Parathyroid adenoma (tissue), 2 donors: ENCODE measurements around the gene UPF1.

ENCODE experiments used
- H2AFZ ChIP-seq: fragments of 300-600 bp; sonication (generic); one replicate; pipeline ENCODE4 v1.7.0; 2017; ENCODE audit warnings: antibody characterized with exemption, mild to moderate bottlenecking
- H3K27ac ChIP-seq: fragments of 300-600 bp; sonication (generic); one replicate; pipeline ENCODE4 v1.7.0; 2017
- H3K27me3 ChIP-seq: fragments of 300-600 bp; sonication (generic); one replicate; pipeline ENCODE4 v1.7.0; 2017; ENCODE audit warnings: low read length; ENCODE audit not compliant: control insufficient read depth, insufficient read depth
- H3K36me3 ChIP-seq: fragments of 300-600 bp; sonication (generic); one replicate; pipeline ENCODE4 v1.7.0; 2017; ENCODE audit warnings: low read length; ENCODE audit not compliant: control insufficient read depth, insufficient read depth
- H3K4me1 ChIP-seq: fragments of 300-600 bp; sonication (generic); one replicate; pipeline ENCODE4 v1.7.0; 2017; ENCODE audit warnings: control low read depth
- H3K4me2 ChIP-seq: fragments of 300-600 bp; sonication (generic); one replicate; pipeline ENCODE4 v1.7.0; 2017; ENCODE audit warnings: low read length
- H3K4me3 ChIP-seq: fragments of 300-600 bp; sonication (generic); one replicate; pipeline ENCODE4 v1.7.0; 2017; ENCODE audit warnings: low read depth, low read length
- H3K79me2 ChIP-seq: fragments of 300-600 bp; sonication (generic); one replicate; pipeline ENCODE4 v1.7.0; 2017; ENCODE audit warnings: control low read depth
- H3K9ac ChIP-seq: fragments of 300-600 bp; sonication (generic); one replicate; pipeline ENCODE4 v1.7.0; 2017; ENCODE audit warnings: mild to moderate bottlenecking
- H3K9me3 ChIP-seq: fragments of 300-600 bp; sonication (generic); one replicate; pipeline ENCODE4 v1.7.0; 2017; ENCODE audit warnings: low read length; ENCODE audit not compliant: control insufficient read depth
- CTCF ChIP-seq: fragments of 300-600 bp; sonication (generic); IDR thresholded peaks from one replicate; pipeline ENCODE4 v1.7.0; 2017; ENCODE audit warnings: antibody characterized with exemption, mild to moderate bottlenecking
- donor health status: primary hyperparathyroidism.

UPF1 gene

GRCh38 chr19:18878858-18879578 is 47.3 kb downstream of the UPF1 start:
- Histone ChIP-seq H3K79me2 (no peaks in the 10 kb centered on the region), H3K9me3 (no peaks in the 10 kb centered on the region), H3K27ac (no peak overlapping the region), H2AFZ (no peak overlapping the region), H3K4me3 (no peak overlapping the region), H3K9ac (no peak overlapping the region), H3K4me2 (no peak overlapping the region), H3K4me1 (no peaks in the 10 kb centered on the region), H3K27me3 (no peaks in the 10 kb centered on the region), H3K36me3 (no peaks in the 10 kb centered on the region)
- TF ChIP-seq CTCF: no peak

- TF ChIP-seq CTCF: no peak
- H3K4me2 ChIP-seq: no peak overlapping the region
- H3K27me3 ChIP-seq: no peaks in the 10 kb centered on the region
- no peak overlapping the region for H3K9ac ChIP-seq
- no peak overlapping the region for H2AFZ ChIP-seq
- H3K79me2 ChIP-seq: no peaks in the 10 kb centered on the region
- H3K36me3 ChIP-seq: no peaks in the 10 kb centered on the region
- no peaks in the 10 kb centered on the region for H3K4me1 ChIP-seq
- no peak overlapping the region for H3K4me3 ChIP-seq
- no peak overlapping the region for H3K27ac ChIP-seq
- no peaks in the 10 kb centered on the region for H3K9me3 ChIP-seq
These were observed 48.0 kb downstream of the UPF1 start for GRCh38 chr19:18879579-18880373.

GRCh38 chr19:18881491-18881890 is 49.7 kb downstream of the UPF1 start:
- no peaks in the 10 kb centered on the region for H3K27me3 ChIP-seq
- H2AFZ ChIP-seq: no peak overlapping the region
- H3K4me3 ChIP-seq: no peak overlapping the region
- no peak overlapping the region for H3K27ac ChIP-seq
- H3K4me2 ChIP-seq: no peak overlapping the region
- H3K36me3 ChIP-seq: no peaks in the 10 kb centered on the region
- no peak for TF ChIP-seq CTCF
- no peaks in the 10 kb centered on the region for H3K9me3 ChIP-seq
- H3K79me2 ChIP-seq: no peaks in the 10 kb centered on the region
- no peaks in the 10 kb centered on the region for H3K4me1 ChIP-seq
- H3K9ac ChIP-seq: no peak overlapping the region

- H3K4me3 ChIP-seq: no peak overlapping the region
- H3K4me2 ChIP-seq: no peak overlapping the region
- no peak overlapping the region for H2AFZ ChIP-seq
- H3K9me3 ChIP-seq: no peaks in the 10 kb centered on the region
- no peaks in the 10 kb centered on the region for H3K36me3 ChIP-seq
- H3K79me2 ChIP-seq: no peaks in the 10 kb centered on the region
- no peaks in the 10 kb centered on the region for H3K27me3 ChIP-seq
- H3K9ac ChIP-seq: no peak overlapping the region
- H3K27ac ChIP-seq: no peak overlapping the region
- no peaks in the 10 kb centered on the region for H3K4me1 ChIP-seq
- no peak for TF ChIP-seq CTCF
These were observed 52.0 kb downstream of the UPF1 start for GRCh38 chr19:18883526-18884304.
